Activated CD8-positive, alpha-beta memory T cell treated with anti-CD3 and anti-CD28 coated beads, Interleukin-2, amount 50 U/mL, for 1 hour (primary cell): ENCODE measurements around the gene DISC1.
"Not testable (repeated sequence)": the region's sequence is repeated elsewhere in the genome, so short reads cannot be mapped to it uniquely, and the experiment has no call there.

Experiments
- DNase-seq: peaks from one replicate; pipeline ENCODE4 v3.0.0-alpha.2; 2020; ENCODE audit errors: extremely low read depth

DISC1 gene

GRCh38 chr1:231636157-231636556, 9.6 kb downstream of the DISC1 start:
- DNase-seq: no peak

GRCh38 chr1:231636922-231637321, 10.3 kb downstream of the DISC1 start:
- DNase-seq: not testable (repeated sequence)

- DNase-seq: no peak
Observed at GRCh38 chr1:231638647-231639046, 12.1 kb downstream of the DISC1 start.

GRCh38 chr1:231639819-231640218, 13.2 kb downstream of the DISC1 start:
- DNase-seq: no peak

- DNase-seq: not testable (repeated sequence)
Observed at GRCh38 chr1:231641444-231641843, 14.9 kb downstream of the DISC1 start.

GRCh38 chr1:231642061-231642460, 15.5 kb downstream of the DISC1 start:
- DNase-seq: not testable (repeated sequence)

GRCh38 chr1:231642618-231643017, 16.0 kb downstream of the DISC1 start:
- DNase-seq: no peak

- no peak for DNase-seq
Observed at GRCh38 chr1:231643071-231643934, 16.7 kb downstream of the DISC1 start.

GRCh38 chr1:231643935-231644237, 17.3 kb downstream of the DISC1 start:
- DNase-seq: no peak

- DNase-seq: not testable (repeated sequence)
Observed at GRCh38 chr1:231645634-231646033, 19.0 kb downstream of the DISC1 start.

- DNase-seq: not testable (repeated sequence)
Observed at GRCh38 chr1:231646165-231646564, 19.6 kb downstream of the DISC1 start.

- DNase-seq: not testable (repeated sequence)
Observed at GRCh38 chr1:231651621-231652260, 25.2 kb downstream of the DISC1 start.

- no peak for DNase-seq
Observed at GRCh38 chr1:231653632-231654031, 27.0 kb downstream of the DISC1 start.

GRCh38 chr1:231656741-231657140, 30.2 kb downstream of the DISC1 start:
- no peak for DNase-seq

GRCh38 chr1:231658223-231658622, 31.6 kb downstream of the DISC1 start:
- not testable (repeated sequence) for DNase-seq

GRCh38 chr1:231660198-231660597, 33.6 kb downstream of the DISC1 start:
- no peak for DNase-seq

- no peak for DNase-seq
Observed at GRCh38 chr1:231663211-231663792, 36.7 kb downstream of the DISC1 start.

GRCh38 chr1:231665101-231665500, 38.5 kb downstream of the DISC1 start:
- DNase-seq: no peak

- DNase-seq: no peak
Observed at GRCh38 chr1:231665726-231666125, 39.1 kb downstream of the DISC1 start.

GRCh38 chr1:231666220-231666936, 39.8 kb downstream of the DISC1 start:
- no peak for DNase-seq

- DNase-seq: no peak
Observed at GRCh38 chr1:231666937-231667608, 40.5 kb downstream of the DISC1 start.
